Liver (tissue), 9 donors: ENCODE data around the gene AMPD3. TPM values are rescaled to one million over a fixed set of nuclear protein-coding genes. Genes with fewer than 3 reads are reported as not detected.

Source experiments
- DNase-seq: peaks from one replicate; pipeline ENCODE4 v3.0.0-alpha.2; 2017; ENCODE audit warnings: low spot score
- H3K27ac ChIP-seq, 2 donors: one replicate each; pipeline ENCODE4 v1.7.0; 2013; ENCODE audit warnings: inconsistent platforms in 2 of 2, low read length in 2 of 2, control low read depth in 1 of 2, low read depth in 1 of 2, mild to moderate bottlenecking in 1 of 2
- H3K27me3 ChIP-seq, 4 donors: one replicate each; pipeline versions ENCODE4 v1.6.1 to v1.7.0; 2013; ENCODE audit warnings: low read length in 3 of 4, inconsistent platforms in 1 of 4, mild to moderate bottlenecking in 1 of 4, moderate library complexity in 1 of 4; ENCODE audit not compliant: control insufficient read depth in 4 of 4, insufficient read depth in 4 of 4
- H3K36me3 ChIP-seq, 4 donors: one replicate each; pipeline versions ENCODE4 v1.6.1 to v1.7.0; 2013; ENCODE audit warnings: low read length in 3 of 4, mild to moderate bottlenecking in 3 of 4, low read depth in 1 of 4, moderate library complexity in 1 of 4; ENCODE audit not compliant: control insufficient read depth in 4 of 4, insufficient read depth in 3 of 4
- H3K4me1 ChIP-seq, 4 donors: one replicate each; pipeline versions ENCODE4 v1.6.1 to v1.7.0; 2013; ENCODE audit warnings: low read length in 3 of 4, mild to moderate bottlenecking in 3 of 4, moderate library complexity in 1 of 4; ENCODE audit not compliant: control insufficient read depth in 4 of 4, insufficient read depth in 4 of 4
- H3K4me3 ChIP-seq, 3 donors: one replicate each; pipeline versions ENCODE4 v1.6.1 to v1.7.0; 2013; ENCODE audit warnings: low read length in 3 of 3, control low read depth in 1 of 3, low read depth in 1 of 3, mild to moderate bottlenecking in 1 of 3
- H3K9ac ChIP-seq, 2 donors: one replicate each; pipeline ENCODE4 v1.7.0; 2013; ENCODE audit warnings: low read length in 2 of 2, mild to moderate bottlenecking in 2 of 2, moderate library complexity in 2 of 2, control low read depth in 1 of 2, low read depth in 1 of 2
- H3K9me3 ChIP-seq, 4 donors: one replicate each; pipeline versions ENCODE4 v1.6.1 to v1.7.0; 2013; ENCODE audit warnings: low read length in 3 of 4; ENCODE audit not compliant: control insufficient read depth in 4 of 4
- ATF3 ChIP-seq: IDR thresholded peaks from 2 replicates; pipeline ENCODE4 v1.6.1; 2016; ENCODE audit warnings: antibody characterized with exemption
- CTCF ChIP-seq: fragments of 150-350 bp; IDR thresholded peaks from 2 replicates; pipeline ENCODE4 v1.5.1; 2017; ENCODE audit warnings: improper control_type of control experiment, low read depth, low read length; ENCODE audit not compliant: missing input control
- EGR1 ChIP-seq, 2 donors: IDR thresholded peaks; 2 replicates each; pipeline ENCODE4 v1.6.1; 2016 to 2018; ENCODE audit warnings: antibody characterized with exemption in 2 of 2, low read depth in 2 of 2
- FOXA1 ChIP-seq: IDR thresholded peaks from 2 replicates; pipeline ENCODE4 v1.6.1; 2016; ENCODE audit warnings: antibody characterized with exemption
- FOXA2 ChIP-seq: IDR thresholded peaks from 2 replicates; pipeline ENCODE4 v1.6.1; 2016; ENCODE audit warnings: antibody characterized with exemption
- GABPA ChIP-seq, 2 donors: IDR thresholded peaks in 1 of 2; conservative IDR thresholded peaks in 1 of 2; 2 replicates each; pipeline ENCODE4 v1.6.1; 2016; ENCODE audit warnings: antibody characterized with exemption in 2 of 2, mild to moderate bottlenecking in 1 of 2, moderate library complexity in 1 of 2
- HNF4A ChIP-seq, 2 donors: conservative IDR thresholded peaks; 2 replicates each; pipeline ENCODE4 v1.6.1; 2016; ENCODE audit warnings: antibody characterized with exemption in 2 of 2, mild to moderate bottlenecking in 2 of 2
- HNF4G ChIP-seq: IDR thresholded peaks from 2 replicates; pipeline ENCODE4 v1.6.1; 2016; ENCODE audit warnings: antibody characterized with exemption
- JUND ChIP-seq, 2 donors: IDR thresholded peaks; 2 replicates each; pipeline ENCODE4 v1.6.1; 2016; ENCODE audit warnings: antibody characterized with exemption in 2 of 2
- MAX ChIP-seq: IDR thresholded peaks from 2 replicates; pipeline ENCODE4 v1.6.1; 2016; ENCODE audit warnings: antibody characterized with exemption
- NR2F2 ChIP-seq: IDR thresholded peaks from 2 replicates; pipeline ENCODE4 v1.6.1; 2016; ENCODE audit warnings: antibody characterized with exemption
- RAD21 ChIP-seq, 2 donors: IDR thresholded peaks; 2 replicates each; pipeline ENCODE4 v1.6.1; 2016; ENCODE audit warnings: antibody characterized with exemption in 2 of 2, mild to moderate bottlenecking in 2 of 2
- REST ChIP-seq: IDR thresholded peaks from 2 replicates; pipeline ENCODE4 v1.6.1; 2016; ENCODE audit warnings: antibody characterized with exemption, mild to moderate bottlenecking
- RXRA ChIP-seq, 2 donors: IDR thresholded peaks; 2 replicates each; pipeline ENCODE4 v1.6.1; 2017 to 2018; ENCODE audit warnings: antibody characterized with exemption in 2 of 2, mild to moderate bottlenecking in 1 of 2
- SP1 ChIP-seq: IDR thresholded peaks from 2 replicates; pipeline ENCODE4 v1.6.1; 2018; ENCODE audit warnings: antibody characterized with exemption, mild to moderate bottlenecking
- TAF1 ChIP-seq: conservative IDR thresholded peaks from 2 replicates; pipeline ENCODE4 v1.6.1; 2016; ENCODE audit warnings: antibody characterized with exemption, mild to moderate bottlenecking
- YY1 ChIP-seq: IDR thresholded peaks from 2 replicates; pipeline ENCODE4 v1.6.1; 2016; ENCODE audit warnings: antibody characterized with exemption, mild to moderate bottlenecking
- ZBTB33 ChIP-seq: IDR thresholded peaks from 2 replicates; pipeline ENCODE4 v1.6.1; 2016; ENCODE audit warnings: antibody characterized with exemption
- WGBS: extraction: QIAGEN DNeasy Blood & Tissue Kit; methylation state at CpG from one replicate; pipeline ENCODE4 v1.1.7; 2013; 5-methylcytosine and 5-hydroxymethylcytosine counted together
- polyA plus RNA-seq, 2 donors: library from polyadenylated mRNA; stranded (reverse) in 1 of 2; unstranded in 1 of 2; fragments of 200-250 nt in 1 of 2; fragments of >200 nt in 1 of 2; fragmentation: Nextera tagmentation in 1 of 2; extraction: Ambion mirVana in 1 of 2; gene quantifications; one replicate each; pipeline versions ENCODE4 v1.2.1 to v1.2.3, GENCODE V29; 2013 to 2015
- total RNA-seq, 2 donors: library from RNA; depleted of rRNA; stranded (reverse); fragments of >200 nt; gene quantifications; one replicate each; pipeline ENCODE4 v1.2.3, GENCODE V29; 2014
- donor health status: healthy.
- donor health status: healthy.
- donor health status: healthy.
- donor health status: healthy.
- donor health status: healthy.

Gene AMPD3
- total and polyA plus RNA-seq, 4 donors = 0.40 to 7.4 (median 1.1) TPM

GRCh38 chr11:10487002-10487647, 32.1 kb downstream of the AMPD3 start:
- H3K36me3 ChIP-seq = peaks cover 0 to 5% (median under 1%) of the 10 kb centered on the region in 4 donors
- H3K27me3 ChIP-seq = no peaks in the 10 kb centered on the region
- 94% methylated on average over 16 of the region's 16 CpGs for WGBS
- no peak overlapping the region for H3K4me3 ChIP-seq
- no peak overlapping the region for H3K27ac ChIP-seq
- TF ChIP-seq ZBTB33 (no peak), HNF4G (no peak), RAD21 (IDR thresholded peaks at IDR 0.05) (no peak), RXRA (IDR thresholded peaks at IDR 0.05) (no peak), NR2F2 (no peak), ATF3 (no peak)
- H3K9me3 ChIP-seq = no peaks in the 10 kb centered on the region
- no peak for DNase-seq
- H3K9ac ChIP-seq = no peak overlapping the region
- H3K4me1 ChIP-seq = peaks cover 0 to 2% (median 0%) of the 10 kb centered on the region in 4 donors

GRCh38 chr11:10488121-10488933, 33.3 kb downstream of the AMPD3 start:
- Histone ChIP-seq H3K27me3 (no peaks in the 10 kb centered on the region), H3K4me1 (peaks cover 0 to 2% (median 0%) of the 10 kb centered on the region in 4 donors), H3K9me3 (no peaks in the 10 kb centered on the region), H3K36me3 (peaks cover 0 to 5% (median under 1%) of the 10 kb centered on the region in 4 donors), H3K4me3 (no peak overlapping the region), H3K27ac (no peak overlapping the region), H3K9ac (no peak overlapping the region)
- DNase-seq = peak; percentile 27
- WGBS = 91% methylated on average over 13 of the region's 13 CpGs
- TF ChIP-seq FOXA2 = no peak
- no peak for TF ChIP-seq RAD21 (IDR thresholded peaks at IDR 0.05)
- no peak for TF ChIP-seq JUND (IDR thresholded peaks at IDR 0.05)
- no peak for TF ChIP-seq ZBTB33
- no peak for TF ChIP-seq HNF4G
- no peak for TF ChIP-seq YY1
- no peak for TF ChIP-seq NR2F2
- TF ChIP-seq FOXA1 = no peak
- no peak for TF ChIP-seq TAF1
- TF ChIP-seq REST = no peak
- TF ChIP-seq EGR1 (IDR thresholded peaks at IDR 0.05; ENCODE audit: low read depth in 2 of 2) = no peak
- no peak for TF ChIP-seq SP1
- no peak for TF ChIP-seq RXRA (IDR thresholded peaks at IDR 0.05)
- TF ChIP-seq MAX = no peak
- TF ChIP-seq GABPA (IDR thresholded peaks at IDR 0.05 in 1 of 2, conservative IDR thresholded peaks at IDR 0.05 in 1 of 2) = no peak
- TF ChIP-seq CTCF = no peak
- TF ChIP-seq HNF4A (conservative IDR thresholded peaks at IDR 0.05) = no peak
- TF ChIP-seq ATF3 = no peak
